ENCODE results near the gene POLR1C.

The POLR1C gene

DNA sequence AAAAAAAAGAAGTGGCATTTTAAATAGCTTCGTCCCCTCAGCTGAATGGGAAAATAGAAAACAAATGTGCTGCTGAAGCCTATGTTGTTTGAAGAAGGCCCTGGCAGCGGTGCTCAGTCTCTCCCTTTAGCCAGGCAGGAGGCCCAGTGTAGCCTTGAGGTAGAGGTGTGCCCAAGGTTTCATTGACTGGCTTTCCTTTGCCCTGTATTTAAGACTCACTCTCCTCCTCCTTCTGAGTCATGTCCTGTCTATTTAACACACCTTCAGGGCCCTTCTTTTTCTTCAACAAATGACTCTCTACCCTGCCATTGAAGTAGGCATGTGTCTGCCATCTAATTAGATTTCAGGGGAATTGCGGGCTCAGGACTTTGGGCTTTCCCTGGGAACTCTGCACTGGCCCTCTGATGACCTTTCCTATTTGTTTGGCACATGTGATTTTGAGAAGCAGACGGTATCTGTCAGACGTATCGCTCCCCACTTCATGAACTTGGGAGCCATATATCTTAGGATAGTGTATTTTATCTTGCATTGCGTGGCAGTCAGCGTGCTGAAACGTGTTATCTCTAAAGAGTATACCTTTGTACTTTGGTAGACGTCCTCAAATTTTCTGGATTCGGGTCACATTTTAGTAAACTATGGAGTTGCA lies 35.2 kb upstream of the POLR1C start:
- Histone ChIP-seq H3F3A (ENCODE audit: insufficient read depth, low read length) (no peaks in the 10 kb centered on the region), H4K20me1 (ENCODE audit: insufficient read depth, low read length) (no peaks in the 10 kb centered on the region), H3K4me1 (ENCODE audit: low read length) (peaks cover 7% of the 10 kb centered on the region), H3K36me3 (replicated peaks; ENCODE audit: insufficient read depth, low read length) (no peaks in the 10 kb centered on the region), H3K9me3 (replicated peaks; ENCODE audit: insufficient read depth, low read length) (no peaks in the 10 kb centered on the region), H3K27ac (ENCODE audit: low read length) (no peak overlapping the region), H3K79me2 (ENCODE audit: low read length) (peaks cover 66% of the 10 kb centered on the region), H3K9ac (ENCODE audit: low read length) (no peak overlapping the region), H3K27me3 (replicated peaks; ENCODE audit: insufficient read depth, low read length) (no peaks in the 10 kb centered on the region), H3K9me2 (replicated peaks; ENCODE audit: insufficient read depth, low read length) (no peaks in the 10 kb centered on the region), H3K4me3 (ENCODE audit: low read length) (no peak overlapping the region), H2AFZ (ENCODE audit: low read length) (no peak overlapping the region), H3K4me2 (ENCODE audit: low read depth, low read length) (no peak overlapping the region)
- TF ChIP-seq EZH2 (optimal IDR thresholded peaks at IDR 0.05; ENCODE audit: low read depth, low read length) (no peak), EZH2phosphoT487 (IDR thresholded peaks at IDR 0.05; ENCODE audit: low read length) (no peak), CTCF (IDR thresholded peaks at IDR 0.05; ENCODE audit: low read length) (no peak)
- no peak for DNase-seq

DNA sequence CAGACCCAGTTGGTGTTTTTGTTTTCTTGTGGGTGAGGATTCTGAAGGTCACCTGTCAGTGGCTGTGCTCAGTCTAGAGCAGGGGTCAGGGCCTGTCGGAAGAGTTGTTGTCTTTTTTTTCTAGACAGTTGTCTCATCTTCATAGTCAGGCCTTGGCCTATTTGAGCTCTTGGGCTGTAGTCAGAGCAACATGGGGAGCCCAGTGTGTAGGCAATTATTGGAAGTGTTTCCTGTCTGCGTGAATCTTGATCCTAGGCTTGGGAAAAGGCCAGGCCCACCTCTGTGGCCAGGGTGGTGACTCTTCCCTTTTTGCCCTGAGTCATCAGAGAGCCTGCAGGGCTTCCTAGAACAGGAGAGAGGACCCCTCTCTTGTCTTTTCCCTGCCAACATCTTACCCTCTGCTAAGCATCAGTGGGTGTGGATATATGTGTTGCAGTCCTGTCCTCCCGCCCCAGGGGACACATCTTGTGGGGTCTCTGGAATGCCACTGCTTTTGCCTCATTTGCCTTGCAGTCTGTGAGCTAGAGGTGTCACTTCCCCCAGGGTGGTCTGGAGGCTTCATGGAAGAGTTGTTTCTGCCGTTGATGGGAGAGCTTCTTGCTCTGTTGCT lies 28.1 kb upstream of the POLR1C start:
- no peak for DNase-seq
- Histone ChIP-seq H3K27me3 (replicated peaks; ENCODE audit: insufficient read depth, low read length) (no peaks in the 10 kb centered on the region), H3K9me2 (replicated peaks; ENCODE audit: insufficient read depth, low read length) (no peaks in the 10 kb centered on the region), H2AFZ (ENCODE audit: low read length) (no peak overlapping the region), H4K20me1 (ENCODE audit: insufficient read depth, low read length) (no peaks in the 10 kb centered on the region), H3K9me3 (replicated peaks; ENCODE audit: insufficient read depth, low read length) (no peaks in the 10 kb centered on the region), H3K36me3 (replicated peaks; ENCODE audit: insufficient read depth, low read length) (no peaks in the 10 kb centered on the region), H3K27ac (ENCODE audit: low read length) (no peak overlapping the region), H3F3A (ENCODE audit: insufficient read depth, low read length) (no peaks in the 10 kb centered on the region), H3K4me1 (ENCODE audit: low read length) (no peaks in the 10 kb centered on the region), H3K9ac (ENCODE audit: low read length) (no peak overlapping the region), H3K4me3 (ENCODE audit: low read length) (no peak overlapping the region), H3K4me2 (ENCODE audit: low read depth, low read length) (no peak overlapping the region), H3K79me2 (ENCODE audit: low read length) (peaks cover 35% of the 10 kb centered on the region)
- TF ChIP-seq CTCF (IDR thresholded peaks at IDR 0.05; ENCODE audit: low read length) (no peak), EZH2 (optimal IDR thresholded peaks at IDR 0.05; ENCODE audit: low read depth, low read length) (no peak), EZH2phosphoT487 (IDR thresholded peaks at IDR 0.05; ENCODE audit: low read length) (no peak)

GRCh38 chr6:43489277-43490072 lies 27.4 kb upstream of the POLR1C start:
- Histone ChIP-seq H3K9me3 (replicated peaks; ENCODE audit: insufficient read depth, low read length) (no peaks in the 10 kb centered on the region), H3K4me3 (ENCODE audit: low read length) (no peak overlapping the region), H3K27me3 (replicated peaks; ENCODE audit: insufficient read depth, low read length) (no peaks in the 10 kb centered on the region), H3K27ac (ENCODE audit: low read length) (no peak overlapping the region), H3K79me2 (ENCODE audit: low read length) (peaks cover 35% of the 10 kb centered on the region), H3K4me1 (ENCODE audit: low read length) (no peaks in the 10 kb centered on the region), H3K9ac (ENCODE audit: low read length) (no peak overlapping the region), H3F3A (ENCODE audit: insufficient read depth, low read length) (no peaks in the 10 kb centered on the region), H3K4me2 (ENCODE audit: low read depth, low read length) (no peak overlapping the region), H3K9me2 (replicated peaks; ENCODE audit: insufficient read depth, low read length) (no peaks in the 10 kb centered on the region), H3K36me3 (replicated peaks; ENCODE audit: insufficient read depth, low read length) (no peaks in the 10 kb centered on the region), H4K20me1 (ENCODE audit: insufficient read depth, low read length) (no peaks in the 10 kb centered on the region), H2AFZ (ENCODE audit: low read length) (no peak overlapping the region)
- no peak for DNase-seq
- TF ChIP-seq EZH2 (optimal IDR thresholded peaks at IDR 0.05; ENCODE audit: low read depth, low read length) (no peak), CTCF (IDR thresholded peaks at IDR 0.05; ENCODE audit: low read length) (no peak), EZH2phosphoT487 (IDR thresholded peaks at IDR 0.05; ENCODE audit: low read length) (no peak)
